A549 treated with dexamethasone at 1 μM for 4 hours (cell line): ENCODE measurements around the gene DNAJC12. TPM values are rescaled to one million over a fixed set of nuclear protein-coding genes. Genes with fewer than 3 reads are reported as not detected.

ENCODE experiments used
- total RNA-seq: library from RNA; stranded (reverse); fragments of 200-300 nt; extraction: Qiagen RNA extraction; gene quantifications from 5 replicates; pipeline ENCODE4 v1.2.3, GENCODE V29; 2022

Gene DNAJC12
- total RNA-seq: 37.8 to 66.0 TPM (median 44.4 TPM) in 5 replicates

DNA sequence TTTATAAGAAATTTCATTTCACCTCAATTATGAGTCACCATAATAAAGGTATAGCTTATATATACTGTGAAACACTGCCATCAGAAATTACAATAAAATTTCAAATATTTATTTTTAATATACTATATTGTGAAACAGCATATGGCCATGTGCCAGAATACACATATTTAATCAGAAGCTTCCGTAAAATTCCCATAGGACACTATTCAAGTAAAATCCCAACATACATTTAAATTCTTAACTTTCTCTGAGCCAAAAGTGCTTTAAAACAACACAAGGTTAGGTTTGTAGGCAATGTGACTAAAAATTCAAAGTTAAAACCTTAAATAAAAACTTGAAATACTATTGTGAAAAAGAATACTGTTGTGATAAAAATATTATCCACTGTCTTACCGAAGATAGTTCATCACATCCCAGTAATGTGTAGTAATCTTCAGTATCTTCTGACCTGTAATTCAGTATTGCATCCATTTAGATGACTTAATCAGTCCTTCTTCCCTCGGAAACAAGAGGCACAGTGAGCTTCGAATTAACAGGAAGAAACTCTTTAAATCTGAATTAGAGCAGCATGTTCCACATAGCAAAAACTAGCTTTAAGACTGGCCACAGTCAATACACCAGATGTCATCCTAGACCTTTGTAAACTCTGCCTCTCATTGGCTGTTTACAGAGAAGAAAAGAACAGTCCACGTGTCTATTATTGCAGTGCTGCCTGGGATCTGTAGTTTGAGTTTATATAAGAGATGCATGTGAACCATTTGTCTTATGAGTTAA, at the start of gene DNAJC12:
TSS of gene DNAJC12 (minus strand) at position 648 of the 774 bp plus-strand sequence. CDS start at position 471, 177 bp downstream.

DNA sequence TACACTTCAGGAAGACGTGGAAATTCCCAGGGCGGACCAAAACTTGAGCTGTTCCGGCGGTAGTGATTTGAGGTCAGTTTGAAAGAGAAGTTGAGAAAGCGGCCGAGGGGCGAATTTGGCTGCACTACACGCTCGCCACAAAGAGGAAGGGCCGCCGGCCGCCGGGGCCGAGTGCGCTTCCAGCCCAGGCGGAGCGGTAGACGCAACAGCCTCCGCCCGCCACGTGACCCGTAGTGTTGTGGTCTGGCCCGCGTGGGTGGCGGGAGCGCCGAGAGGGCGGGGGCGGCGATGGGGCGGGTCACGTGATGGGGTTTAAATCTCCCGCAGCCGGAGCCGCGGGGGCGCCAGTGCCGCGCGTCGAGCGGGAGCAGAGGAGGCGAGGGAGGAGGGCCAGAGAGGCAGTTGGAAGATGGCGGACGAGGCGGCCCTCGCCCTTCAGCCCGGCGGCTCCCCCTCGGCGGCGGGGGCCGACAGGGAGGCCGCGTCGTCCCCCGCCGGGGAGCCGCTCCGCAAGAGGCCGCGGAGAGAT, 46.4 kb upstream of the DNAJC12 start, which contains the start of gene SIRT1:
TSS of gene SIRT1 (plus strand) at position 344 of the 529 bp plus-strand sequence. CDS start at position 410, 66 bp downstream.

Other genes with a start within 250 kb of the DNAJC12 start
- gene CTNNA3, start 142.0 kb downstream of the DNAJC12 start, total RNA-seq: not detected in 5 replicates
- gene SIRT1, start 46.5 kb upstream of the DNAJC12 start, total RNA-seq: 15.6 to 19.0 TPM (median 16.8 TPM) in 5 replicates
- 25.2 to 31.8 TPM (median 26.4 TPM) in 5 replicates for gene HERC4, start 237.1 kb upstream of the DNAJC12 start, total RNA-seq